Amniotic stem cell (primary cell): Measurements from ENCODE around the gene PAPLN.
"Not testable (repeated sequence)": the region's sequence is repeated elsewhere in the genome, so short reads cannot be mapped to it uniquely, and the experiment has no call there.

Experiments used
- DNase-seq: peaks from one replicate; lab custom pipeline; 2025; lab: John Stamatoyannopoulos, UW

PAPLN gene

DNA sequence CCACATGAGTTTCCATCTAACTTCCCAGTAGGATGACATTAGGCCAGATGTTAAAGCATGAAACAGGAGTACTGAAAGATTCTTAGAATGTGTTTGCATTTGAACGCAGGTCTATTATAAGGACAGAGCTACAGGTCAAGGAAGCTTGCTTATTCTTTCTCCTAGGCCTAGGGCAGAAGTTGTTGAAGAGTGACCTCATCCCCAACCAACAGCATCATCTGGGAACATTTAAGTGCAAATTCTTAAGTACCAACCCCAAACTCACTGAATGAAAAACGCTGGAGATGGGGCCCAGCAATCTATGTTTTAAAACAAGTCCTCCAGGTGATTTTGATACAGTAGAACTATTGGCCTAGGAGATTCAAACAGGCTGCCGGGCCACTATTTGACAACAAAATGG lies 52.4 kb downstream of the PAPLN start:
- DNase-seq: no peak

GRCh38 chr14:73290279-73290678 lies 53.0 kb downstream of the PAPLN start:
- no peak for DNase-seq

- DNase-seq: no peak
Measured at GRCh38 chr14:73293782-73294781, 56.8 kb downstream of the PAPLN start.

GRCh38 chr14:73295198-73295796 lies 58.0 kb downstream of the PAPLN start:
- no peak for DNase-seq

DNA sequence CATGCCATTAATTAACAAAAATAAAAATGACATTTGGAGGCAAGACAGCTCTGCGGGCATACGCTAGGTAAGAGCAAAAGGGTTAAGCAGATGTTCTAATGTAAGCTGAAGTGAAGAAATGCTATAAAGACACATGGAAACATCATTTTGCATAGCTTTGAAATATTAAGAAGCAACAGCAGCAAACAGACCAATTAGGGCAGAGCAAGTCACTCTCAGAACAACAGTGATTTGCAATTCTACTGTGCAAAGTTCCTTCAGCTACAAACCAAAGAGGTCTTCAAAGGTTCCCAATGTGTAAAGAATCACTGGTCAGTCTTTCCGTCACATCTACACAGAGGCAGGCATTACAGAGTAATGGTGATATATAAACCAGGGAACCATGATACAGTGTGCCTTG lies 68.2 kb downstream of the PAPLN start:
- no peak for DNase-seq

DNA sequence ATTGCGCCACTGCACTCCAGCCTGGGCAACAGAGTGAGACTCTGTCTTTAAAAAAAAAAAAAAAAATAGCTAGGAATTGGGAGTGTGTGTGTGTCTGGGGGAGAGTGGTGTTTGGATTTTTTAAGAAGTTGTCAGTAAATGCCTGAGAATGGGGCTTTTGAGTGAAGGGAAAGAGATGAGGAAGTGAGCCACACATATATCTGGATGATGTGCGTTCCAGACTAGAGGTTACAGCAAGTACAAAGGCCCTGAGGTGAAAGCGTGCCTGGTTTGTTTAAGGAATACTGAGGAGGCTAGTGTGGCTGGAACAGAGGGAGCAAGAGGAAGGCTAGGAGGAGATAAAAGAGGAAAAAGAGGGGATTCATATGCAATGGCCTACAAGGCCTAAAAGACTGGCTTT lies 70.0 kb downstream of the PAPLN start:
- DNase-seq: no peak

DNA sequence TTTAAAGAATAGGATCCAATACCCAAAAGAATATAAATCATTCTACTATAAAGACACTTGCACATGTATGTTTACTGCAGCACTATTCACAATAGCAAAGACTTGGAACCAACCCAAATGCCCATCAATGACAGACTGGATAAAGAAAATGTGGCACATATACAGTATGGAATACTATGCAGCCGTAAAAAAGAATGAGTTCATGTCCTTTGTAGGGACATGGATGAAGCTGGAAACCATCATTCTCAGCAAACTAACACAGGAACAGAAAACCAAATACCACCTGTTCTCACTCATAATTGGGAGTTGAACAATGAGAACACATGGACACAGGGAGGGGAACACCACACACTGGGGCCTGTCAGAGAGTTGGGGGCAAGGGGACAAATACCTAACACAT lies 71.9 kb downstream of the PAPLN start:
- not testable (repeated sequence) for DNase-seq

- no peak for DNase-seq
Measured at GRCh38 chr14:73311708-73312030, 74.4 kb downstream of the PAPLN start.

DNA sequence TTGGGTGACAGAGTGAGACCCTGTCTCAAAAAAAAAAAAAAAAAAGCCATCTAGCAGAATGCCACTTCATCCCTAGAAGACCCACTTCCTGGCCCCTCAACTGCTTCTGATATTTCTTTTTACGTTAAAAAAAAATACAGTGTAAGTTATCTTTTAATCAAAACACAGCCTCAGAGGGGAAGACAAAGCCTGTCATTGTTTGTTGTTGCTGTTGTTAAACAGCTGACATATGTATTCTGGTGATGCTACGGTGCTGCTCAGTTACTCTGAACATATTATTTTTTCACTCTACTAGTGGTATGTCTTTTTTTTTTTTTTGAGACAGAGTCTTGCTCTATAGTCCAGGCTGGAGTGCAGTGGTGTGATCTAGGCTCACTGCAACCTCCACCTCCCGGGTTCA lies 75.4 kb downstream of the PAPLN start:
- DNase-seq: no peak

GRCh38 chr14:73313151-73313550 lies 75.8 kb downstream of the PAPLN start:
- no peak for DNase-seq

DNA sequence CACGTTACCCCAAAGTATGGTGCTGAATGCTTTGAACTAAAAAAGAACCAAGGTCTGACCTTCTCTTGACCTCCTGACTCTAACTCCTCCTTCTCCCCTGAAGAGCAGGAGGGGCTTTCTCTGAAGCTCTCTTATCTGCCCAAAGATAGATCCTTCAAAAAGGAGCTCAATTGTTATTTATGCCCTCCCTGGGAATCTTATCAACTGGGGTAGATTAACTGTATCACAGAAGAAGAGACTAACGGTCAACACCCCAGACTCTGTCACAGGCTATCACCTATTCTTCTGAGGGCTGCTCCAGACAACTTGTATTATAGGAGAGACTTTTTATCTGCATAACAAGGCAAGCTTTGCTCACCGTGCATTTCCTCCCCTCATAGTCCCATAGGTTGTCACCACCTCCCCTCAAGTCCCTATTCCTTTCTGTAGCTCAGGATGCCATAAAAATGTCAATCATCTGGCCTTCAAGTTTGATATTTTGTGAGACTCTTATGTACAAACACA lies 86.6 kb downstream of the PAPLN start:
- DNase-seq: no peak
